IPS-20b (cell line): ENCODE results near the gene THBS1.

Source experiments
- H3K27ac ChIP-seq: one replicate; pipeline ENCODE4 v1.5.1; 2013; ENCODE audit warnings: low read length
- H3K27me3 ChIP-seq: 2 replicates; pipeline ENCODE4 v1.6.1; 2013; ENCODE audit warnings: mild to moderate bottlenecking, low read length, inconsistent platforms; ENCODE audit not compliant: insufficient read depth
- H3K36me3 ChIP-seq: 2 replicates; pipeline ENCODE4 v1.6.1; 2013; ENCODE audit warnings: low read depth, mild to moderate bottlenecking, inconsistent platforms, low read length, moderate library complexity; ENCODE audit not compliant: insufficient read depth
- H3K4me1 ChIP-seq: 2 replicates; pipeline ENCODE4 v1.6.1; 2013; ENCODE audit warnings: mild to moderate bottlenecking, control low read depth, inconsistent platforms, low read length, moderate library complexity; ENCODE audit not compliant: insufficient read depth
- H3K4me3 ChIP-seq: 2 replicates; pipeline ENCODE4 v1.5.1; 2013; ENCODE audit warnings: mild to moderate bottlenecking, low read length, inconsistent platforms
- H3K9ac ChIP-seq: 2 replicates; pipeline ENCODE4 v1.6.1; 2013; ENCODE audit warnings: low read depth, mild to moderate bottlenecking, inconsistent platforms, low read length, moderate library complexity
- H3K9me3 ChIP-seq: 2 replicates; pipeline ENCODE4 v1.6.1; 2013; ENCODE audit warnings: mild to moderate bottlenecking, low read depth, low read length, inconsistent platforms; ENCODE audit not compliant: insufficient read depth

Gene THBS1

GRCh38 chr15:39628546-39629257 lies 47.8 kb downstream of the THBS1 start:
- no peaks in the 10 kb centered on the region for H3K27me3 ChIP-seq
- H3K9me3 ChIP-seq = no peaks in the 10 kb centered on the region
- no peaks in the 10 kb centered on the region for H3K4me1 ChIP-seq
- H3K9ac ChIP-seq = no peak overlapping the region
- no peak overlapping the region for H3K27ac ChIP-seq
- H3K36me3 ChIP-seq = no peaks in the 10 kb centered on the region
- no peak overlapping the region for H3K4me3 ChIP-seq

- H3K27ac ChIP-seq = no peak overlapping the region
- no peak overlapping the region for H3K9ac ChIP-seq
- H3K4me1 ChIP-seq = no peaks in the 10 kb centered on the region
- no peaks in the 10 kb centered on the region for H3K27me3 ChIP-seq
- H3K36me3 ChIP-seq = no peaks in the 10 kb centered on the region
- H3K9me3 ChIP-seq = no peaks in the 10 kb centered on the region
- H3K4me3 ChIP-seq = no peak overlapping the region
Measured at GRCh38 chr15:39629371-39629770, 48.5 kb downstream of the THBS1 start.

- H3K4me1 ChIP-seq = no peaks in the 10 kb centered on the region
- H3K27me3 ChIP-seq = no peaks in the 10 kb centered on the region
- no peak overlapping the region for H3K27ac ChIP-seq
- H3K9ac ChIP-seq = no peak overlapping the region
- no peaks in the 10 kb centered on the region for H3K36me3 ChIP-seq
- H3K4me3 ChIP-seq = no peak overlapping the region
- no peaks in the 10 kb centered on the region for H3K9me3 ChIP-seq
Measured at GRCh38 chr15:39629906-39630305, 49.0 kb downstream of the THBS1 start.

- no peaks in the 10 kb centered on the region for H3K9me3 ChIP-seq
- no peak overlapping the region for H3K9ac ChIP-seq
- no peak overlapping the region for H3K27ac ChIP-seq
- no peaks in the 10 kb centered on the region for H3K36me3 ChIP-seq
- H3K4me3 ChIP-seq = no peak overlapping the region
- no peaks in the 10 kb centered on the region for H3K4me1 ChIP-seq
- no peaks in the 10 kb centered on the region for H3K27me3 ChIP-seq
Measured at GRCh38 chr15:39631357-39631756, 50.5 kb downstream of the THBS1 start.

GRCh38 chr15:39638041-39638440 lies 57.2 kb downstream of the THBS1 start:
- H3K27ac ChIP-seq = no peak overlapping the region
- no peaks in the 10 kb centered on the region for H3K9me3 ChIP-seq
- H3K4me3 ChIP-seq = no peak overlapping the region
- no peak overlapping the region for H3K9ac ChIP-seq
- peaks cover 13% of the 10 kb centered on the region; the same call in 1 of the 2 replicates for H3K4me1 ChIP-seq
- H3K27me3 ChIP-seq = no peaks in the 10 kb centered on the region
- H3K36me3 ChIP-seq = no peaks in the 10 kb centered on the region

- H3K27me3 ChIP-seq = no peaks in the 10 kb centered on the region
- no peak overlapping the region for H3K9ac ChIP-seq
- no peaks in the 10 kb centered on the region for H3K36me3 ChIP-seq
- H3K27ac ChIP-seq = no peak overlapping the region
- H3K4me1 ChIP-seq = peaks cover 13% of the 10 kb centered on the region; the same call in 1 of the 2 replicates
- H3K4me3 ChIP-seq = no peak overlapping the region
- no peaks in the 10 kb centered on the region for H3K9me3 ChIP-seq
Measured at GRCh38 chr15:39639037-39639436, 58.2 kb downstream of the THBS1 start.

- peaks cover 13% of the 10 kb centered on the region; the same call in 1 of the 2 replicates for H3K4me1 ChIP-seq
- no peak overlapping the region for H3K27ac ChIP-seq
Measured at GRCh38 chr15:39640665-39641064, 59.8 kb downstream of the THBS1 start.

GRCh38 chr15:39641191-39641889 lies 60.5 kb downstream of the THBS1 start:
- Histone ChIP-seq H3K27me3 (no peaks in the 10 kb centered on the region), H3K36me3 (no peaks in the 10 kb centered on the region), H3K27ac (no peak overlapping the region), H3K9ac (no peak overlapping the region), H3K4me1 (peaks cover 13% of the 10 kb centered on the region; the same call in 1 of the 2 replicates), H3K4me3 (no peak overlapping the region), H3K9me3 (no peaks in the 10 kb centered on the region)

More at GRCh38 chr15:39640665-39641064, 59.8 kb downstream of the THBS1 start:
- no peak overlapping the region for H3K9ac ChIP-seq
- no peak overlapping the region for H3K4me3 ChIP-seq
- H3K9me3 ChIP-seq = no peaks in the 10 kb centered on the region
- H3K27me3 ChIP-seq = no peaks in the 10 kb centered on the region
- H3K36me3 ChIP-seq = no peaks in the 10 kb centered on the region

- Histone ChIP-seq H3K4me1 (peaks cover 13% of the 10 kb centered on the region; the same call in 1 of the 2 replicates), H3K4me3 (no peak overlapping the region), H3K9ac (no peak overlapping the region), H3K9me3 (no peaks in the 10 kb centered on the region), H3K27me3 (no peaks in the 10 kb centered on the region), H3K27ac (no peak overlapping the region), H3K36me3 (no peaks in the 10 kb centered on the region)
Measured at GRCh38 chr15:39642011-39642640, 61.2 kb downstream of the THBS1 start.

GRCh38 chr15:39643727-39644126 lies 62.8 kb downstream of the THBS1 start:
- H3K9me3 ChIP-seq = no peaks in the 10 kb centered on the region
- H3K4me3 ChIP-seq = no peak overlapping the region
- H3K4me1 ChIP-seq = peaks cover 13% of the 10 kb centered on the region; the same call in 1 of the 2 replicates
- H3K36me3 ChIP-seq = no peaks in the 10 kb centered on the region
- H3K27ac ChIP-seq = no peak overlapping the region
- no peaks in the 10 kb centered on the region for H3K27me3 ChIP-seq
- no peak overlapping the region for H3K9ac ChIP-seq

- Histone ChIP-seq H3K9me3 (no peaks in the 10 kb centered on the region), H3K36me3 (no peaks in the 10 kb centered on the region), H3K4me1 (peaks cover 13% of the 10 kb centered on the region; the same call in 1 of the 2 replicates), H3K27ac (no peak overlapping the region), H3K9ac (no peak overlapping the region), H3K4me3 (no peak overlapping the region), H3K27me3 (no peaks in the 10 kb centered on the region)
Measured at GRCh38 chr15:39644136-39644535, 63.3 kb downstream of the THBS1 start.
